ENCODE results near the gene FJX1. TPM values are rescaled to one million over a fixed set of nuclear protein-coding genes. Genes with fewer than 3 reads are reported as not detected.
"Not testable (repeated sequence)": the region's sequence is repeated elsewhere in the genome, so short reads cannot be mapped to it uniquely, and the experiment has no call there.

The FJX1 gene
- total RNA-seq, 2 experiments from 2014 or later = 0.46 to 0.62 TPM

- intact Hi-C loops (cut with micrococcal nuclease) = no loop called here
- Mint-ChIP-seq H3K4me3 (no peak overlapping the region), H3K4me1 (ENCODE audit: low read depth) (no peaks in the 10 kb centered on the region), H3K27ac (no peak overlapping the region), H3K36me3 (no peaks in the 10 kb centered on the region), H3K9me3 (no peaks in the 10 kb centered on the region), H3K27me3 (peaks cover 18% of the 10 kb centered on the region)
- CTCF ChIA-PET = interaction anchor here (1.2 kb wide), 1 partner anchor 181 kb away, joined by 4 read pairs; no protein-coding TSS in a partner anchor
- DNase-seq = no peak
- POLR2A ChIA-PET = interaction anchor here (0.9 kb wide), 1 partner anchor 17 kb away, joined by 4 read pairs; no protein-coding TSS in a partner anchor
Measured at GRCh38 chr11:35641171-35641897, 23.1 kb downstream of the FJX1 start.

- ChIA-PET POLR2A (no interaction called here), CTCF (no interaction called here)
- H3K9me3 Mint-ChIP-seq = no peaks in the 10 kb centered on the region
- H3K27ac Mint-ChIP-seq = no peak overlapping the region
- H3K36me3 Mint-ChIP-seq = no peaks in the 10 kb centered on the region
- H3K4me3 Mint-ChIP-seq = no peak overlapping the region
- intact Hi-C loops (cut with micrococcal nuclease) = no loop called here
- peaks cover 19% of the 10 kb centered on the region for H3K27me3 Mint-ChIP-seq
- no peak for DNase-seq
- H3K4me1 Mint-ChIP-seq (ENCODE audit: low read depth) = no peaks in the 10 kb centered on the region
Measured at GRCh38 chr11:35641964-35642363, 23.7 kb downstream of the FJX1 start.

GRCh38 chr11:35647421-35648093 lies 29.3 kb downstream of the FJX1 start:
- ChIA-PET POLR2A (interaction anchor here (0.7 kb wide), 1 partner anchor 54 kb away, joined by 3 read pairs; no protein-coding TSS in a partner anchor), CTCF (no interaction called here)
- H3K36me3 Mint-ChIP-seq = no peaks in the 10 kb centered on the region
- H3K4me1 Mint-ChIP-seq (ENCODE audit: low read depth) = peaks cover 10% of the 10 kb centered on the region
- intact Hi-C loops (cut with micrococcal nuclease) = no loop called here
- no peak overlapping the region for H3K27ac Mint-ChIP-seq
- no peaks in the 10 kb centered on the region for H3K9me3 Mint-ChIP-seq
- no peak for DNase-seq
- no peak overlapping the region for H3K4me3 Mint-ChIP-seq
- peaks cover 24% of the 10 kb centered on the region for H3K27me3 Mint-ChIP-seq

- ChIA-PET POLR2A (no interaction called here), CTCF (interaction anchor here (1.5 kb wide), 1 partner anchor 172 kb away, joined by 6 read pairs; no protein-coding TSS in a partner anchor)
- H3K36me3 Mint-ChIP-seq = no peaks in the 10 kb centered on the region
- intact Hi-C loops (cut with micrococcal nuclease) = loop anchor here (2.0 kb wide), 1 partner anchor 15 kb away; no protein-coding TSS in a partner anchor
- no peak overlapping the region for H3K27ac Mint-ChIP-seq
- peaks cover 31% of the 10 kb centered on the region for H3K27me3 Mint-ChIP-seq
- DNase-seq = no peak
- no peaks in the 10 kb centered on the region for H3K9me3 Mint-ChIP-seq
- peaks cover 10% of the 10 kb centered on the region for H3K4me1 Mint-ChIP-seq (ENCODE audit: low read depth)
- no peak overlapping the region for H3K4me3 Mint-ChIP-seq
Measured at GRCh38 chr11:35650006-35650405, 31.7 kb downstream of the FJX1 start.

- Mint-ChIP-seq H3K27me3 (peaks cover 29% of the 10 kb centered on the region), H3K27ac (no peak overlapping the region), H3K4me3 (no peak overlapping the region), H3K36me3 (no peaks in the 10 kb centered on the region), H3K9me3 (no peaks in the 10 kb centered on the region), H3K4me1 (ENCODE audit: low read depth) (peaks cover 10% of the 10 kb centered on the region)
- ChIA-PET POLR2A (no interaction called here), CTCF (no interaction called here)
- intact Hi-C loops (cut with micrococcal nuclease) = loop anchor here (2.0 kb wide), 1 partner anchor 14 kb away; no protein-coding TSS in a partner anchor
- DNase-seq = no peak
Measured at GRCh38 chr11:35650467-35650866, 32.2 kb downstream of the FJX1 start.

- POLR2A ChIA-PET = no interaction called here
- no peak for DNase-seq
- intact Hi-C loops (cut with micrococcal nuclease) = loop anchor here (2.0 kb wide), 1 partner anchor 14 kb away; no protein-coding TSS in a partner anchor
- no peak overlapping the region for H3K27ac Mint-ChIP-seq
- H3K4me3 Mint-ChIP-seq = no peak overlapping the region
- no peaks in the 10 kb centered on the region for H3K9me3 Mint-ChIP-seq
- peaks cover 10% of the 10 kb centered on the region for H3K4me1 Mint-ChIP-seq (ENCODE audit: low read depth)
- H3K36me3 Mint-ChIP-seq = no peaks in the 10 kb centered on the region
- CTCF ChIA-PET = no interaction called here
- peaks cover 27% of the 10 kb centered on the region for H3K27me3 Mint-ChIP-seq
Measured at GRCh38 chr11:35651263-35651662, 33.0 kb downstream of the FJX1 start.

- H3K27ac Mint-ChIP-seq; DNase-seq; H3K9me3 Mint-ChIP-seq; H3K4me3 Mint-ChIP-seq; CTCF ChIA-PET; POLR2A ChIA-PET; intact Hi-C loops (cut with micrococcal nuclease); H3K36me3 Mint-ChIP-seq: not testable (repeated sequence)
- H3K4me1 Mint-ChIP-seq (ENCODE audit: low read depth) = peaks cover 10% of the 10 kb centered on the region
- peaks cover 29% of the 10 kb centered on the region for H3K27me3 Mint-ChIP-seq
Measured at GRCh38 chr11:35652786-35653185, 34.5 kb downstream of the FJX1 start.

GRCh38 chr11:35654711-35655110 lies 36.5 kb downstream of the FJX1 start:
- DNase-seq = no peak
- intact Hi-C loops (cut with micrococcal nuclease) = no loop called here
- H3K9me3 Mint-ChIP-seq = no peaks in the 10 kb centered on the region
- H3K36me3 Mint-ChIP-seq = no peaks in the 10 kb centered on the region
- ChIA-PET CTCF (no interaction called here), POLR2A (no interaction called here)
- no peak overlapping the region for H3K27ac Mint-ChIP-seq
- peaks cover 25% of the 10 kb centered on the region for H3K27me3 Mint-ChIP-seq
- H3K4me1 Mint-ChIP-seq (ENCODE audit: low read depth) = peaks cover 10% of the 10 kb centered on the region
- H3K4me3 Mint-ChIP-seq = no peak overlapping the region

- Mint-ChIP-seq H3K27ac (no peak overlapping the region), H3K4me3 (no peak overlapping the region), H3K27me3 (peaks cover 25% of the 10 kb centered on the region), H3K9me3 (no peaks in the 10 kb centered on the region), H3K36me3 (no peaks in the 10 kb centered on the region), H3K4me1 (ENCODE audit: low read depth) (peaks cover 5% of the 10 kb centered on the region)
- DNase-seq = no peak
- intact Hi-C loops (cut with micrococcal nuclease) = no loop called here
- CTCF ChIA-PET = no interaction called here
- POLR2A ChIA-PET = no interaction called here
Measured at GRCh38 chr11:35655254-35655653, 37.0 kb downstream of the FJX1 start.

- DNase-seq = no peak
- no peak overlapping the region for H3K4me3 Mint-ChIP-seq
- ChIA-PET POLR2A (no interaction called here), CTCF (no interaction called here)
- no peaks in the 10 kb centered on the region for H3K9me3 Mint-ChIP-seq
- H3K36me3 Mint-ChIP-seq = no peaks in the 10 kb centered on the region
- H3K27me3 Mint-ChIP-seq = peaks cover 24% of the 10 kb centered on the region
- H3K4me1 Mint-ChIP-seq (ENCODE audit: low read depth) = no peaks in the 10 kb centered on the region
- intact Hi-C loops (cut with micrococcal nuclease) = no loop called here
- H3K27ac Mint-ChIP-seq = no peak overlapping the region
Measured at GRCh38 chr11:35655856-35656255, 37.6 kb downstream of the FJX1 start.

GRCh38 chr11:35658020-35658948 lies 40.0 kb downstream of the FJX1 start:
- ChIA-PET CTCF (no interaction called here), POLR2A (interaction anchor here (0.6 to 1.0 kb wide), 2 partner anchors 18 to 39 kb away, joined by 3 to 4 read pairs; no protein-coding TSS in a partner anchor)
- Mint-ChIP-seq H3K36me3 (peaks cover 7% of the 10 kb centered on the region), H3K4me3 (no peak overlapping the region), H3K27ac (no peak overlapping the region), H3K27me3 (peaks cover 21% of the 10 kb centered on the region), H3K4me1 (ENCODE audit: low read depth) (peaks cover 16% of the 10 kb centered on the region), H3K9me3 (peaks cover 3% of the 10 kb centered on the region)
- intact Hi-C loops (cut with micrococcal nuclease) = no loop called here
- DNase-seq = no peak

- Mint-ChIP-seq H3K27me3 (peaks cover 10% of the 10 kb centered on the region), H3K36me3 (peaks cover 29% of the 10 kb centered on the region), H3K4me3 (peak overlapping the region; percentile 94), H3K9me3 (peaks cover 26% of the 10 kb centered on the region), H3K27ac (no peak overlapping the region), H3K4me1 (ENCODE audit: low read depth) (peaks cover 43% of the 10 kb centered on the region)
- ChIA-PET CTCF (no interaction called here), POLR2A (interaction anchor here (1.4 kb wide), 1 partner anchor 848 kb away, joined by 3 read pairs; the partner anchor contains the start of gene TRAF6)
- intact Hi-C loops (cut with micrococcal nuclease) = loop anchor here (5.0 to 10.0 kb wide), 2 partner anchors 126 to 517 kb away; no protein-coding TSS in a partner anchor
- DNase-seq = no peak
Measured at GRCh38 chr11:35661534-35661933, 43.3 kb downstream of the FJX1 start.

Data from activated CD4-positive, alpha-beta memory T cell treated with anti-CD3 and anti-CD28 coated beads for 36 hours (primary cell).